Skeletal muscle cell (primary cell): ENCODE measurements around the gene TWF1.

Experiments
- DNase-seq: peaks from one replicate; pipeline ENCODE4 v3.0.0-alpha.2; 2010; ENCODE audit warnings: low read depth
- H3K4me3 ChIP-seq: 2 replicates; pipeline ENCODE4 v1.5.1; 2011; ENCODE audit warnings: low read depth, mild to moderate bottlenecking, control low read depth, low read length, moderate library complexity

Gene TWF1

GRCh38 chr12:43749016-43749415, 57.1 kb downstream of the TWF1 start:
- H3K4me3 ChIP-seq: no peak overlapping the region
- DNase-seq: no peak

GRCh38 chr12:43744826-43745225, 61.3 kb downstream of the TWF1 start:
- no peak overlapping the region for H3K4me3 ChIP-seq
- no peak for DNase-seq
